Measurements from ENCODE around the gene MMP28.

DNA sequence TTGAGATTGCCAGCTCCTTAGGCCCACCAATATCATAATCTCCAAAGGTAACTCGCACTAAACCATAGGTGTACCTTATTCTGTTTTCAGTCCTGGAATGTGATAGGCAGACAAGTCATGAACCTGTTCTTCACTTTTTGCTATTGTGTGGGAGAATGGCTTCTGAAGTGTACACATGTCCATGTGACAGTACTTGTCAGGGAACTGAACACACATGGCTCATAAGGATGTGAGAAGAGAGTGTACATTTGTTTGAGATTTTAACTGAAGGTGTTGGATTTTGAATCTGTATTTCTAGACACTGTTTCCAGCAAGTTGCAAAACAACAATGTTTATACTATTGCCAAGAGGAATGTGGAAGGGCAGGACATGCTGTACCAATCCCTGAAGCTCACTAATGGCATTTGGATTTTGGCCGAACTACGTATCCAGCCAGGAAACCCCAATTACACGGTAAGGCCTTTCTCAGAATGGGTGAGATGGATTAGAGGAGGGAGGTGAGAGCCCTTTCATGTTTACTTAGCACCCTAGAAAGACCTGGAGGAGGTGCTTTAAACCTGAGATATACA lies 78.5 kb downstream of the MMP28 start:
- TF ChIP-seq, protein P1, sequence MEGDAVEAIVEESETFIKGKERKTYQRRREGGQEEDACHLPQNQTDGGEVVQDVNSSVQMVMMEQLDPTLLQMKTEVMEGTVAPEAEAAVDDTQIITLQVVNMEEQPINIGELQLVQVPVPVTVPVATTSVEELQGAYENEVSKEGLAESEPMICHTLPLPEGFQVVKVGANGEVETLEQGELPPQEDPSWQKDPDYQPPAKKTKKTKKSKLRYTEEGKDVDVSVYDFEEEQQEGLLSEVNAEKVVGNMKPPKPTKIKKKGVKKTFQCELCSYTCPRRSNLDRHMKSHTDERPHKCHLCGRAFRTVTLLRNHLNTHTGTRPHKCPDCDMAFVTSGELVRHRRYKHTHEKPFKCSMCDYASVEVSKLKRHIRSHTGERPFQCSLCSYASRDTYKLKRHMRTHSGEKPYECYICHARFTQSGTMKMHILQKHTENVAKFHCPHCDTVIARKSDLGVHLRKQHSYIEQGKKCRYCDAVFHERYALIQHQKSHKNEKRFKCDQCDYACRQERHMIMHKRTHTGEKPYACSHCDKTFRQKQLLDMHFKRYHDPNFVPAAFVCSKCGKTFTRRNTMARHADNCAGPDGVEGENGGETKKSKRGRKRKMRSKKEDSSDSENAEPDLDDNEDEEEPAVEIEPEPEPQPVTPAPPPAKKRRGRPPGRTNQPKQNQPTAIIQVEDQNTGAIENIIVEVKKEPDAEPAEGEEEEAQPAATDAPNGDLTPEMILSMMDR (conservative IDR thresholded peaks at IDR 0.05; ENCODE audit: low read length): no peak
- no peak for TF ChIP-seq EZH2phosphoT487 (IDR thresholded peaks at IDR 0.05; ENCODE audit: borderline replicate concordance, low read depth, low read length)
